ENCODE data around the gene ZHX3.

ZHX3 gene

DNA sequence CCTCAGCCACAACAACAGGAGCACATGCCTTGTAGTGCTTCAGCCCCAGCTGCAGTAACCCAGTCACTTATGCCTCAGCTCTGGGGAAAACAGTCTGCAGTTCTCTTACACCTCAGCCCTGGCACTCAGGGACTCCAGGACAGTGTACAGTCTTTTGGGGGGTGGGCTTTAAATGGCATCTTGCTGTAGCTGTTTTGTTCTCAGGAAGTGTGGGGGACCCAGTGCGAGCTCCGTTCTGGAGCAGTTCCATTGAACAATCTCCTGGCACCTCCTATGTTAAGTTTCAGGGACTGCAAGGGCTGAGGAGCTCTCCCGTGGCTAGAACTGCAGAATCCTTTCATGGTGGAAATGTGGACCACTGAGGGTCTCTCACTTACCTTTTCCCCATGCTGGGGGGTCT, 125.0 kb downstream of the ZHX3 start:
- Histone ChIP-seq H3K4me1 (ENCODE audit: control insufficient read depth, insufficient read depth, low read length) (no peaks in the 10 kb centered on the region), H3K4me3 (ENCODE audit: low read length) (no peak overlapping the region), H3K27me3 (ENCODE audit: control insufficient read depth, insufficient read depth, low read length) (no peaks in the 10 kb centered on the region), H3K36me3 (ENCODE audit: insufficient read depth, low read length) (peaks cover 29% of the 10 kb centered on the region), H3K4me2 (ENCODE audit: low read length) (no peak overlapping the region), H3K9ac (ENCODE audit: low read depth, low read length) (no peak overlapping the region), H3K9me3 (replicated peaks; ENCODE audit: low read length) (no peaks in the 10 kb centered on the region)

- peaks cover 27% of the 10 kb centered on the region for H3K36me3 ChIP-seq (ENCODE audit: insufficient read depth, low read length)
- H3K4me1 ChIP-seq (ENCODE audit: control insufficient read depth, insufficient read depth, low read length) = no peaks in the 10 kb centered on the region
- no peaks in the 10 kb centered on the region for H3K27me3 ChIP-seq (ENCODE audit: control insufficient read depth, insufficient read depth, low read length)
- H3K4me3 ChIP-seq (ENCODE audit: low read length) = no peak overlapping the region
- no peak overlapping the region for H3K4me2 ChIP-seq (ENCODE audit: low read length)
- no peak overlapping the region for H3K9ac ChIP-seq (ENCODE audit: low read depth, low read length)
- no peaks in the 10 kb centered on the region for H3K9me3 ChIP-seq (replicated peaks; ENCODE audit: low read length)
Measured at GRCh38 chr20:41191562-41192500, 125.7 kb downstream of the ZHX3 start.

DNA sequence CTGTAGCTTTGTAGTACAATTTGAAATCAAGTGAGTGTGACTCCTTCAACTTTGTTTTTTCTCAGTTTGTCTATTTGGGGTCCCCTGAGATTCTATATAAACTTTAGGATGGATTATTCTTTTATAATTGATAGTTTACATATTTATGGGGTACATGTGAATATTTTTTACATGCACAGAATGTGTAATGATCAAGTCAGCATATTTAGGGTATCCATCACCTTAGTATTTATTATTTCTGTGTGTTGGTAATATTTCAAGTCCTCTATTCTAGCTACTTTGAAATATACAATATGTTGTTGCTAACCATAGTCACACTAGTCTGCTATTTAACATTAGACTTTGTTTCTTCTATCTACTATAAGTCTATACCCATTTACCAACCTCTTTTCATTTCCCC, 129.9 kb downstream of the ZHX3 start:
- H3K36me3 ChIP-seq (ENCODE audit: insufficient read depth, low read length) = peaks cover 36% of the 10 kb centered on the region
- H3K9me3 ChIP-seq (replicated peaks; ENCODE audit: low read length) = no peaks in the 10 kb centered on the region
- H3K9ac ChIP-seq (ENCODE audit: low read depth, low read length) = no peak overlapping the region
- H3K27me3 ChIP-seq (ENCODE audit: control insufficient read depth, insufficient read depth, low read length) = no peaks in the 10 kb centered on the region
- H3K4me3 ChIP-seq (ENCODE audit: low read length) = no peak overlapping the region
- H3K4me1 ChIP-seq (ENCODE audit: control insufficient read depth, insufficient read depth, low read length) = peaks cover 12% of the 10 kb centered on the region
- H3K4me2 ChIP-seq (ENCODE audit: low read length) = no peak overlapping the region

DNA sequence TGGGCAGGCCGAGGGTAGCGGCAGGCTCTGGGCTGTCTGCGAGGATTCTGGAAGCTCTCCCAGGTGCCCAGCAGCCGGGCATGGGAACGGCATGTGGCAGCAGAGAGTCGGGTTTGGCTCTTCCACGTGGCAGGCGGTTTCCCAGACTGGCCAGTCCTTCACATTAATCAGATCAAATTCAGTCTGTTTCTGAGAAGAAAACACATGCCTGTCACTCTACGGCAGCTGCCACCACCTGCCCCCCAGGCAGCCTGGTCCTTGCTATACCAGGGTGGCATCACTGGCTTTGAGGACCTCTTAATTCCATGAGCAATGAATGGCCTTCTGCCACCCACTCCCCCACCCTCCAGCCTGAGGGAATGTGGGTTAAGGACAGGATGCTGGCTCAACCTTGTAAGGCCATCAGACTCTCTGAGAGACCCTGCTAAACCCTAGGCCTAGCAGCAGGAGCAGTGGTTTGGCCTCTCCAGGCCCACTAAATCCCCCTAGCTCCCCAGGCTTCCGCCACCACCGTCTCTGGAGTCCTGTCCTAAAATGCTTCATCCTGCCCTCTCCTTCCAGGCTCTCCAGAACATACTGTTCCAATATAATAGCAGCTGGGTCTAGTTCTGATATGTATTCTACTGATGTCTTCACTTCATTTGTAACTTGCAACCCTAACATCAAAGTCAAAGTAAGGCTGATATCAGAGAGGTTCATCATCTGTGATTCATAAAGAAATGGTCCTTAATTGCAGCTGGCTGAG, 132.3 kb downstream of the ZHX3 start:
- H3K9ac ChIP-seq (ENCODE audit: low read depth, low read length) = no peak overlapping the region
- no peak overlapping the region for H3K4me3 ChIP-seq (ENCODE audit: low read length)
- H3K4me2 ChIP-seq (ENCODE audit: low read length) = no peak overlapping the region
- peaks cover 41% of the 10 kb centered on the region for H3K36me3 ChIP-seq (ENCODE audit: insufficient read depth, low read length)
- H3K4me1 ChIP-seq (ENCODE audit: control insufficient read depth, insufficient read depth, low read length) = peaks cover 12% of the 10 kb centered on the region
- no peaks in the 10 kb centered on the region for H3K27me3 ChIP-seq (ENCODE audit: control insufficient read depth, insufficient read depth, low read length)
- H3K9me3 ChIP-seq (replicated peaks; ENCODE audit: low read length) = no peaks in the 10 kb centered on the region

- Histone ChIP-seq H3K9me3 (replicated peaks; ENCODE audit: low read length) (no peaks in the 10 kb centered on the region), H3K4me1 (ENCODE audit: control insufficient read depth, insufficient read depth, low read length) (peaks cover 18% of the 10 kb centered on the region), H3K27me3 (ENCODE audit: control insufficient read depth, insufficient read depth, low read length) (no peaks in the 10 kb centered on the region), H3K9ac (ENCODE audit: low read depth, low read length) (no peak overlapping the region), H3K4me2 (ENCODE audit: low read length) (no peak overlapping the region), H3K4me3 (ENCODE audit: low read length) (no peak overlapping the region), H3K36me3 (ENCODE audit: insufficient read depth, low read length) (peaks cover 41% of the 10 kb centered on the region)
Measured at GRCh38 chr20:41183831-41184230, 133.7 kb downstream of the ZHX3 start.

- H3K4me2 ChIP-seq (ENCODE audit: low read length) = no peak overlapping the region
- no peak overlapping the region for H3K9ac ChIP-seq (ENCODE audit: low read depth, low read length)
- peaks cover 22% of the 10 kb centered on the region for H3K4me1 ChIP-seq (ENCODE audit: control insufficient read depth, insufficient read depth, low read length)
- no peaks in the 10 kb centered on the region for H3K27me3 ChIP-seq (ENCODE audit: control insufficient read depth, insufficient read depth, low read length)
- peaks cover 46% of the 10 kb centered on the region for H3K36me3 ChIP-seq (ENCODE audit: insufficient read depth, low read length)
- no peak overlapping the region for H3K4me3 ChIP-seq (ENCODE audit: low read length)
- H3K9me3 ChIP-seq (replicated peaks; ENCODE audit: low read length) = no peaks in the 10 kb centered on the region
Measured at GRCh38 chr20:41183391-41183790, 134.1 kb downstream of the ZHX3 start.

- Histone ChIP-seq H3K4me1 (ENCODE audit: control insufficient read depth, insufficient read depth, low read length) (peaks cover 30% of the 10 kb centered on the region), H3K4me2 (ENCODE audit: low read length) (no peak overlapping the region), H3K4me3 (ENCODE audit: low read length) (no peak overlapping the region), H3K27me3 (ENCODE audit: control insufficient read depth, insufficient read depth, low read length) (no peaks in the 10 kb centered on the region), H3K9ac (ENCODE audit: low read depth, low read length) (no peak overlapping the region), H3K36me3 (ENCODE audit: insufficient read depth, low read length) (peaks cover 47% of the 10 kb centered on the region), H3K9me3 (replicated peaks; ENCODE audit: low read length) (no peaks in the 10 kb centered on the region)
Measured at GRCh38 chr20:41182296-41183212, 135.0 kb downstream of the ZHX3 start.

DNA sequence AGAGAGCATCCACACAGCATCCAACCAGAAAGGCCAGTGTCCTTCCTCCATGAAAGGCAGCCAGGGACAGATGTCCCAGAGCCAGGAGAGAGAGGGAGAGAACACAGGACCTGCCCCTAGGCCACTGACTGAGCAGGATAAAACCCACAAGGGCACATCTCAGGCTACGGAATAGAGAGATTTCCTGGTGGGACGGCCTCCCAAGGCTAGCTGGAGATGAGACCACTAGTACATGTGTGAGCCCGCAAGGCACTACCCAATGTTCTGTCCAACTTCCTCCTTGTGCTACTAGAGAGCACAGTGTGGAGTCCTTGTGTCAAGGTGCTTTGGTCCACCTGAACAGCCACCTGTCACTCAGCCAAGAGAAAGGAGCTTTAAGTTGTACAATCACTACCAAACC, 136.0 kb downstream of the ZHX3 start:
- Histone ChIP-seq H3K9me3 (replicated peaks; ENCODE audit: low read length) (no peaks in the 10 kb centered on the region), H3K9ac (ENCODE audit: low read depth, low read length) (no peak overlapping the region), H3K4me3 (ENCODE audit: low read length) (no peak overlapping the region), H3K4me1 (ENCODE audit: control insufficient read depth, insufficient read depth, low read length) (peaks cover 40% of the 10 kb centered on the region), H3K36me3 (ENCODE audit: insufficient read depth, low read length) (peaks cover 56% of the 10 kb centered on the region), H3K27me3 (ENCODE audit: control insufficient read depth, insufficient read depth, low read length) (no peaks in the 10 kb centered on the region), H3K4me2 (ENCODE audit: low read length) (no peak overlapping the region)

DNA sequence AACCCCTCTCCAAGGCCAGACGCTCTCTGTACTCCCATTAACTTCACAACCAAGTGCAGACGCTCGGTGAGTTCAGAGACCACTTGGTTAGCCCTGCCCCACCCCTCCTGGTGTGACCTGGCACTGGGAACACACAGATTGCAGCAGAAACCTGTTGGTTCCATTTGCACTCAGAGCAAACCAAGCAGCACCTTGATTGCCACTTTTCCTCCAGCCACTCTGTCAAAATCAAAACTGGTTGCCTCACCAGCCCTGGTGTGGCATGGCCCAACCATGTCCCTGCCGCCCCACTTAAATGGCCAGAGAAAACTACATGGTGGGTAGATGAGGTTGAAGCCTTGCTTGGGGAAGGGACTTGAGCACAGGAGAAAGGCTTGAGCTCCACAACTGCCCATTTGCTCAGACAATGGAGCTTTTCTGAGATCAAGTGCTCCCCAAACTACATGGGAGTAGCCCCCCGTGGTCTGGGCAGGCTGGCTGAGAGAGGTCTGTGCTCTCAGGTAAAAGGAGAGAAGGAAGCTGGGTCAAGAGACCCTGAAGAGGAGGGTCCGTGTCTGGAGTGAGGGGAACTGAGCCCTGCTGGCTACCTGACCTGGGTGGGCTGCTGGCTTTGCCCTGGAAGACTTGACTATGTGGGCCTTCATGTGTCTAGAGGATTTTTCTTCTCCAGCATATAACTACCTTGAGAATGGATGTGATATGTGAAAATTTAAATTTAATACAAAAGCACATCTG, 136.8 kb downstream of the ZHX3 start:
- Histone ChIP-seq H3K27me3 (ENCODE audit: control insufficient read depth, insufficient read depth, low read length) (no peaks in the 10 kb centered on the region), H3K4me2 (ENCODE audit: low read length) (no peak overlapping the region), H3K4me3 (ENCODE audit: low read length) (no peak overlapping the region), H3K9me3 (replicated peaks; ENCODE audit: low read length) (no peaks in the 10 kb centered on the region), H3K9ac (ENCODE audit: low read depth, low read length) (no peak overlapping the region), H3K36me3 (ENCODE audit: insufficient read depth, low read length) (peaks cover 63% of the 10 kb centered on the region), H3K4me1 (ENCODE audit: control insufficient read depth, insufficient read depth, low read length) (peaks cover 48% of the 10 kb centered on the region)

GRCh38 chr20:41179961-41180360, 137.6 kb downstream of the ZHX3 start:
- Histone ChIP-seq H3K9me3 (replicated peaks; ENCODE audit: low read length) (no peaks in the 10 kb centered on the region), H3K4me3 (ENCODE audit: low read length) (no peak overlapping the region), H3K4me1 (ENCODE audit: control insufficient read depth, insufficient read depth, low read length) (peaks cover 48% of the 10 kb centered on the region), H3K9ac (ENCODE audit: low read depth, low read length) (no peak overlapping the region), H3K27me3 (ENCODE audit: control insufficient read depth, insufficient read depth, low read length) (no peaks in the 10 kb centered on the region), H3K4me2 (ENCODE audit: low read length) (no peak overlapping the region), H3K36me3 (ENCODE audit: insufficient read depth, low read length) (peaks cover 68% of the 10 kb centered on the region)

Measured in skeletal muscle satellite cell (primary cell).